ENCODE results near the gene ANXA6.

DNA sequence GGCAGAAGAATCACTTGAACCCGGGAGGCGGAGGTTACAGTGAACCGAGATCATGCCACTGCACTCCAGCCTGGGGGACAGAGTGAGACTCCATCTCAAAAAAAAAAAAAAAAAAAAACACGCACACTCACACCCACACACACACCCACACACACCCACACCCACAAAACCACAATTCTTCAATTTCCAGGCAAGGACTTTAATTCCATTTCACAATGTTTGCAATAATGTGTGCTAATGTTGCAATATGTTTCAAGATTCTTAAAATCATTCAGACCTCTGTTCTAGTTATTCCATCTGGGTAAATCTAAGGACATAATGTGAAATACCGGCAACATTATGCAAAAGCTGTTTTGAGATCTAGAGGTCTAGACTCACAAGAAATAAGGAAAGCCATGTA is 38.0 kb upstream of the ANXA6 start:
- TF ChIP-seq, protein P1, sequence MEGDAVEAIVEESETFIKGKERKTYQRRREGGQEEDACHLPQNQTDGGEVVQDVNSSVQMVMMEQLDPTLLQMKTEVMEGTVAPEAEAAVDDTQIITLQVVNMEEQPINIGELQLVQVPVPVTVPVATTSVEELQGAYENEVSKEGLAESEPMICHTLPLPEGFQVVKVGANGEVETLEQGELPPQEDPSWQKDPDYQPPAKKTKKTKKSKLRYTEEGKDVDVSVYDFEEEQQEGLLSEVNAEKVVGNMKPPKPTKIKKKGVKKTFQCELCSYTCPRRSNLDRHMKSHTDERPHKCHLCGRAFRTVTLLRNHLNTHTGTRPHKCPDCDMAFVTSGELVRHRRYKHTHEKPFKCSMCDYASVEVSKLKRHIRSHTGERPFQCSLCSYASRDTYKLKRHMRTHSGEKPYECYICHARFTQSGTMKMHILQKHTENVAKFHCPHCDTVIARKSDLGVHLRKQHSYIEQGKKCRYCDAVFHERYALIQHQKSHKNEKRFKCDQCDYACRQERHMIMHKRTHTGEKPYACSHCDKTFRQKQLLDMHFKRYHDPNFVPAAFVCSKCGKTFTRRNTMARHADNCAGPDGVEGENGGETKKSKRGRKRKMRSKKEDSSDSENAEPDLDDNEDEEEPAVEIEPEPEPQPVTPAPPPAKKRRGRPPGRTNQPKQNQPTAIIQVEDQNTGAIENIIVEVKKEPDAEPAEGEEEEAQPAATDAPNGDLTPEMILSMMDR (IDR thresholded peaks at IDR 0.05; ENCODE audit: insufficient read depth, low read depth, low read length): no peak
- TF ChIP-seq EZH2 (IDR thresholded peaks at IDR 0.05; ENCODE audit: insufficient read depth, low read length): no peak
